SK-N-SH treated with all-trans-retinoic acid at 6 μM for 48 hours (cell line): ENCODE results near the gene PIGN.

Experiments used
- ATAC-seq: fragments of 200-7000 bp; cut with Tn5 transposase; 3 replicates; pipeline ENCODE4 v1.9.1; 2020; ENCODE audit warnings: mild to moderate bottlenecking, moderate library complexity
- ARNTL ChIP-seq: fragments of 450-650 bp; formaldehyde crosslinking; IDR thresholded peaks from 2 replicates; pipeline ENCODE4 v1.5.0; 2020; ENCODE audit warnings: low read depth, mild to moderate bottlenecking, moderate library complexity, borderline replicate concordance
- BACH2 ChIP-seq: fragments of 250-450 bp; sonication (Bioruptor Pico); IDR thresholded peaks from 2 replicates; pipeline ENCODE4 v1.9.0; 2021; ENCODE audit warnings: mild to moderate bottlenecking, borderline replicate concordance
- GLIS3 ChIP-seq: fragments of 250-450 bp; sonication (Bioruptor Pico); IDR thresholded peaks from 2 replicates; pipeline ENCODE4 v1.5.0; 2020; ENCODE audit warnings: mild to moderate bottlenecking, moderate library complexity
- ISL1 ChIP-seq: fragments of 250-450 bp; sonication (Bioruptor Pico); IDR thresholded peaks from 2 replicates; pipeline ENCODE4 v2.1.2; 2022; ENCODE audit warnings: mild to moderate bottlenecking, moderate library complexity
- OSR1 ChIP-seq: fragments of 250-450 bp; sonication (Bioruptor Pico); IDR thresholded peaks from 2 replicates; pipeline ENCODE4 v1.8.0; 2022; ENCODE audit warnings: moderate library complexity, mild to moderate bottlenecking, inconsistent platforms
- POU6F1 ChIP-seq: fragments of 250-450 bp; sonication (Bioruptor Pico); IDR thresholded peaks from 2 replicates; pipeline ENCODE4 v1.8.0; 2021; ENCODE audit warnings: low read depth, mild to moderate bottlenecking, moderate library complexity, borderline replicate concordance
- PPARA ChIP-seq: fragments of 250-450 bp; sonication (Bioruptor Pico); IDR thresholded peaks from 2 replicates; pipeline ENCODE4 v1.5.0; 2020; ENCODE audit warnings: mild to moderate bottlenecking, borderline replicate concordance
- RARB ChIP-seq: fragments of 250-450 bp; sonication (Bioruptor Pico); IDR thresholded peaks from 2 replicates; pipeline ENCODE4 v1.8.0; 2021; ENCODE audit warnings: mild to moderate bottlenecking, moderate library complexity
- SNAI2 ChIP-seq: fragments of 250-450 bp; sonication (Bioruptor Pico); IDR thresholded peaks from 2 replicates; pipeline ENCODE4 v1.5.0; 2020; ENCODE audit warnings: mild to moderate bottlenecking, moderate library complexity
- TCF4 ChIP-seq: fragments of 250-450 bp; sonication (Bioruptor Pico); IDR thresholded peaks from 2 replicates; pipeline ENCODE4 v1.8.0; 2021; ENCODE audit warnings: mild to moderate bottlenecking, moderate library complexity, borderline replicate concordance
- TOX ChIP-seq: fragments of 250-450 bp; sonication (Bioruptor Pico); IDR thresholded peaks from 2 replicates; pipeline ENCODE4 v1.8.0; 2021; ENCODE audit warnings: mild to moderate bottlenecking, moderate library complexity, borderline replicate concordance
- TSHZ2 ChIP-seq: fragments of 250-450 bp; sonication (Bioruptor Pico); IDR thresholded peaks from 2 replicates; pipeline ENCODE4 v1.5.0; 2020; ENCODE audit warnings: mild to moderate bottlenecking, moderate library complexity
- ZC3H10 ChIP-seq: fragments of 250-450 bp; sonication (Bioruptor Pico); IDR thresholded peaks from 2 replicates; pipeline ENCODE4 v1.5.1; 2021; ENCODE audit warnings: mild to moderate bottlenecking, moderate library complexity
- ZFP3 ChIP-seq: fragments of 250-450 bp; sonication (Bioruptor Pico); IDR thresholded peaks from 2 replicates; pipeline ENCODE4 v1.5.0; 2020; ENCODE audit warnings: mild to moderate bottlenecking, moderate library complexity
- ZFP30 ChIP-seq: fragments of 450-650 bp; formaldehyde crosslinking; IDR thresholded peaks from 2 replicates; pipeline ENCODE4 v1.5.0; 2022; ENCODE audit warnings: mild to moderate bottlenecking, moderate library complexity
- ZNF70 ChIP-seq: fragments of 450-650 bp; formaldehyde crosslinking; IDR thresholded peaks from 2 replicates; pipeline ENCODE4 v1.5.0; 2020; ENCODE audit warnings: mild to moderate bottlenecking, moderate library complexity
- ZNF8 ChIP-seq: fragments of 450-650 bp; formaldehyde crosslinking; IDR thresholded peaks from 2 replicates; pipeline ENCODE4 v1.5.0; 2020; ENCODE audit warnings: mild to moderate bottlenecking, moderate library complexity
- TF ChIP-seq, protein P1 (sequence below): fragments of 250-450 bp; sonication (Bioruptor Pico); IDR thresholded peaks from 2 replicates; pipeline ENCODE4 v1.5.1; 2021; ENCODE audit warnings: mild to moderate bottlenecking, moderate library complexity
- TF ChIP-seq, protein P2 (sequence below): fragments of 250-450 bp; sonication (Bioruptor Pico); IDR thresholded peaks from 2 replicates; pipeline ENCODE4 v1.5.1; 2020; ENCODE audit warnings: low read depth, mild to moderate bottlenecking, moderate library complexity
- TF ChIP-seq, protein P3 (sequence below): fragments of 250-450 bp; sonication (Bioruptor Pico); IDR thresholded peaks from 2 replicates; pipeline ENCODE4 v1.8.0; 2020; ENCODE audit warnings: mild to moderate bottlenecking, moderate library complexity, borderline replicate concordance

The PIGN gene

GRCh38 chr18:62097698-62098097 lies 89.2 kb downstream of the PIGN start:
- TF ChIP-seq, protein P1, sequence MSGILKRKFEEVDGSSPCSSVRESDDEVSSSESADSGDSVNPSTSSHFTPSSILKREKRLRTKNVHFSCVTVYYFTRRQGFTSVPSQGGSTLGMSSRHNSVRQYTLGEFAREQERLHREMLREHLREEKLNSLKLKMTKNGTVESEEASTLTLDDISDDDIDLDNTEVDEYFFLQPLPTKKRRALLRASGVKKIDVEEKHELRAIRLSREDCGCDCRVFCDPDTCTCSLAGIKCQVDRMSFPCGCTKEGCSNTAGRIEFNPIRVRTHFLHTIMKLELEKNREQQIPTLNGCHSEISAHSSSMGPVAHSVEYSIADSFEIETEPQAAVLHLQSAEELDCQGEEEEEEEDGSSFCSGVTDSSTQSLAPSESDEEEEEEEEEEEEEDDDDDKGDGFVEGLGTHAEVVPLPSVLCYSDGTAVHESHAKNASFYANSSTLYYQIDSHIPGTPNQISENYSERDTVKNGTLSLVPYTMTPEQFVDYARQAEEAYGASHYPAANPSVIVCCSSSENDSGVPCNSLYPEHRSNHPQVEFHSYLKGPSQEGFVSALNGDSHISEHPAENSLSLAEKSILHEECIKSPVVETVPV (CRISPR knock-in tag) = no peak
- TF ChIP-seq TOX (CRISPR knock-in tag) (no peak), ZFP3 (CRISPR knock-in tag) (no peak), ZNF70 (no peak), TCF4 (no peak), ISL1 (CRISPR knock-in tag) (no peak), OSR1 (CRISPR knock-in tag) (no peak), BACH2 (CRISPR knock-in tag) (no peak), ZFP30 (no peak), ARNTL (no peak), SNAI2 (CRISPR knock-in tag) (no peak), GLIS3 (CRISPR knock-in tag) (no peak), ZNF8 (CRISPR knock-in tag) (no peak)
- TF ChIP-seq, protein P2, sequence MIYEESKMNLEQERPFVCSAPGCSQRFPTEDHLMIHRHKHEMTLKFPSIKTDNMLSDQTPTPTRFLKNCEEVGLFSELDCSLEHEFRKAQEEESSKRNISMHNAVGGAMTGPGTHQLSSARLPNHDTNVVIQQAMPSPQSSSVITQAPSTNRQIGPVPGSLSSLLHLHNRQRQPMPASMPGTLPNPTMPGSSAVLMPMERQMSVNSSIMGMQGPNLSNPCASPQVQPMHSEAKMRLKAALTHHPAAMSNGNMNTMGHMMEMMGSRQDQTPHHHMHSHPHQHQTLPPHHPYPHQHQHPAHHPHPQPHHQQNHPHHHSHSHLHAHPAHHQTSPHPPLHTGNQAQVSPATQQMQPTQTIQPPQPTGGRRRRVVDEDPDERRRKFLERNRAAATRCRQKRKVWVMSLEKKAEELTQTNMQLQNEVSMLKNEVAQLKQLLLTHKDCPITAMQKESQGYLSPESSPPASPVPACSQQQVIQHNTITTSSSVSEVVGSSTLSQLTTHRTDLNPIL (CRISPR knock-in tag) = no peak
- TF ChIP-seq, protein P3, sequence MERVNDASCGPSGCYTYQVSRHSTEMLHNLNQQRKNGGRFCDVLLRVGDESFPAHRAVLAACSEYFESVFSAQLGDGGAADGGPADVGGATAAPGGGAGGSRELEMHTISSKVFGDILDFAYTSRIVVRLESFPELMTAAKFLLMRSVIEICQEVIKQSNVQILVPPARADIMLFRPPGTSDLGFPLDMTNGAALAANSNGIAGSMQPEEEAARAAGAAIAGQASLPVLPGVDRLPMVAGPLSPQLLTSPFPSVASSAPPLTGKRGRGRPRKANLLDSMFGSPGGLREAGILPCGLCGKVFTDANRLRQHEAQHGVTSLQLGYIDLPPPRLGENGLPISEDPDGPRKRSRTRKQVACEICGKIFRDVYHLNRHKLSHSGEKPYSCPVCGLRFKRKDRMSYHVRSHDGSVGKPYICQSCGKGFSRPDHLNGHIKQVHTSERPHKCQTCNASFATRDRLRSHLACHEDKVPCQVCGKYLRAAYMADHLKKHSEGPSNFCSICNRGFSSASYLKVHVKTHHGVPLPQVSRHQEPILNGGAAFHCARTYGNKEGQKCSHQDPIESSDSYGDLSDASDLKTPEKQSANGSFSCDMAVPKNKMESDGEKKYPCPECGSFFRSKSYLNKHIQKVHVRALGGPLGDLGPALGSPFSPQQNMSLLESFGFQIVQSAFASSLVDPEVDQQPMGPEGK (CRISPR knock-in tag) = no peak
- TF ChIP-seq, all 23 proteins: peak for 0
- no peak for ATAC-seq

DNA sequence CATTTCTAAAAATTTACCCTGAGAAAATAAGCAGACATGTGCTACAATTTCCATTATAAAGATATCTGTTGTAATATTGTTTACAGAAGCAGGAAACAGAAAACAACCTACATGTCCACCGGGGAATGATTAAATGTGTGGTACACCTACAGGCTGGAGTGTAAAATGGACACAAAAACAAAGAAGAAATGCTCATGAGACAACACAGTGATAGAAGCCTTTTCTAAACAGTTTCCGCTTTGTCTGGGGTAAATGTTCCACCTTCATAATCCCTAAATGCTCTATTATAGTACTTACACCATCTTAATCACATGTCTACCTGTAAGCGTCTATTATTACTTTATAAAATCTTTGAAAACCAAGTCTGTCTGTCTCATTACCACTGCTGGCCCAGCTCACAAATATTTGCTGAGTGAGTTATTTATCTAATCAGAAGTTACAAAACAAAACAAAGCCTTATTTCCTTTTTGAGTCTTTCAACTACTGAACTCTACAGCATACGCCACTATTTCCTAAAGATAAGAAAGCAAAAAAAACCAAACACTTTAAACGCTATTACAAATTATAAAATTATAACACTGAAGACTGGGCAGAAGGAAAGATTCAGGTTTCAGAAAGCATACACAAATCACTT lies 95.3 kb downstream of the PIGN start:
- ATAC-seq = no peak
- TF ChIP-seq, protein P3 (CRISPR knock-in tag) = no peak
- TF ChIP-seq ISL1 (CRISPR knock-in tag) = no peak
- TF ChIP-seq GLIS3 (CRISPR knock-in tag) = no peak
- TF ChIP-seq, protein P1 (CRISPR knock-in tag) = no peak
- TF ChIP-seq TCF4 = no peak
- TF ChIP-seq ZC3H10 (CRISPR knock-in tag) = no peak
- TF ChIP-seq ZFP30 = no peak
- no peak for TF ChIP-seq ZFP3 (CRISPR knock-in tag)
- no peak for TF ChIP-seq PPARA (CRISPR knock-in tag)
- TF ChIP-seq ARNTL = no peak
- TF ChIP-seq ZNF8 (CRISPR knock-in tag) = no peak
- no peak for TF ChIP-seq POU6F1 (CRISPR knock-in tag)
- no peak for TF ChIP-seq ZNF70
- TF ChIP-seq RARB = no peak
- TF ChIP-seq BACH2 (CRISPR knock-in tag) = no peak

DNA sequence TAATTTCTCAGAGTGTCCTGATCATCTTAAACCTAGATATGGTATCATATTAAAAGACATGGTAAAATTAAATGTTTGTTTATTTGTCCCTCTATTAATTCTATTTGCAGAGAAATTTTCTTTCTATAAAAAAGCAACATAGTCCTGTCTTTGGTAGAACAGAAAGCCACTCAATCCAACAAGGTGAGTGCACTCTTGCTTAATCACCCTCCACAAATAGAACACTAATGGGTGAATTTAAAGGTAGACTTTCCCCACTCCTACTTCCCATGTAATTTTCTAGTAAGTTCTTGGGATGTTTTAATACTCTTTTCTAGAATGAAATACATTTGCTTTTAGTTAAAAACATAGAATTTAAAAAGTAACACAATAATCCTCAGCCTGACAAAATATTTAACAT lies 97.7 kb downstream of the PIGN start:
- ATAC-seq = no peak
- no peak for TF ChIP-seq TSHZ2 (CRISPR knock-in tag)
- TF ChIP-seq RARB = no peak
- TF ChIP-seq ZNF8 (CRISPR knock-in tag) = no peak
- TF ChIP-seq POU6F1 (CRISPR knock-in tag) = no peak
- no peak for TF ChIP-seq OSR1 (CRISPR knock-in tag)
- TF ChIP-seq, protein P3 (CRISPR knock-in tag) = no peak
- TF ChIP-seq ZC3H10 (CRISPR knock-in tag) = no peak
